Measurements from ENCODE around the gene NDUFS6. TPM values are rescaled to one million over a fixed set of nuclear protein-coding genes. Genes with fewer than 3 reads are reported as not detected.

Gene NDUFS6
- total RNA-seq, 1 donor from 2014 or later, result 37.6 TPM

DNA sequence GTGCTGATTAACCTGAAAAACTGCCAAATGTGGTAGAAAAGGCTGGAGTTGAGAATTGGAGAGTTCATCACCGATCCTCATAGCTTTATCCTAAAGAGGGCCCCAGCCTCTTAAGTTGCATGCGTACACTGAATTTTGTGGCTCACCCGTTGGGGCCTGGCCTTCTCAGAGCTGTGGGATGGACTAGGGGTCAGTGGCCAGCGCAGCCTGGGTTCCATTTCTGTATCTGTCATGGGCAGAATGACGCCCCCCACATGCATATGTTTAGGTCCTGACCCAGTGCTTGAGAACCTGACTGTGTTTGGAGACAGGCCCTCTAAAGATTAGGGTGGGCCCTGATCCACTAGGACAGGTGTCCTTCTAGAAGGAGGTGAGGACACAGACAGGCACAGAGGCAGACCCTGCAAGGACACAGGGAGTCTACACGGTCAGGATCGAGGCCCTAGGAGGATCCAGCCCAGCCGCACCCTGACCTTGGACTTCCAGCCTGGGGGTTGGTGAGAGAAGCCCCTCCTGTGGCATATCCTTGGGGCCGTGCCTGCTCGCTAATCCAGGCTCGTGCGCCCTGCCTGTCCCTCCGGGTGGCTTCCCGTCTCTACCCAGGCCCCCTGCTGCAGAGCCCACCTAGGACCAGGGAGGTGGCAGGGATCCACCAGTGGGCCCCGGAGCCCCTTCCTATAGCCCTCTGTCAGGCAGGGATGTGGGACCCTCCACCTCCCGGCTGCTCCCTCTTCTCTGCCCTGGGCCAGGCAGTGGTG lies 32.2 kb downstream of the NDUFS6 start:
- Histone ChIP-seq H4K20me1 (ENCODE audit: insufficient read depth, low read length) (no peaks in the 10 kb centered on the region), H3K36me3 (ENCODE audit: insufficient read depth, low read length) (no peaks in the 10 kb centered on the region), H3K4me3 (ENCODE audit: insufficient read depth, low read depth, low read length) (no peak overlapping the region), H2AFZ (ENCODE audit: low read depth, low read length) (no peak overlapping the region), H3K27me3 (ENCODE audit: insufficient read depth, low read length) (peaks cover 3% of the 10 kb centered on the region), H3K79me2 (ENCODE audit: insufficient read depth, low read length) (no peaks in the 10 kb centered on the region), H3K4me2 (ENCODE audit: low read length) (no peak overlapping the region), H3K9ac (ENCODE audit: low read length) (no peak overlapping the region), H3K4me1 (ENCODE audit: insufficient read depth, low read length) (no peaks in the 10 kb centered on the region), H3K9me3 (ENCODE audit: insufficient read depth, low read depth, low read length) (no peaks in the 10 kb centered on the region), H3K27ac (ENCODE audit: low read depth, low read length) (no peak overlapping the region)
- H3K9me3 Mint-ChIP-seq (ENCODE audit: unreplicated experiment), result peaks cover 1% of the 10 kb centered on the region
- peaks cover 1% of the 10 kb centered on the region for H3K4me1 Mint-ChIP-seq (ENCODE audit: low read depth, unreplicated experiment)
- H3K4me3 Mint-ChIP-seq (ENCODE audit: unreplicated experiment), result no peak overlapping the region
- peaks cover 5% of the 10 kb centered on the region for H3K36me3 Mint-ChIP-seq (ENCODE audit: low read depth, unreplicated experiment)
- DNase-seq (ENCODE audit: low read depth) (no peak), FAIRE-seq (no peak)
- H3K27me3 Mint-ChIP-seq (ENCODE audit: low read depth, unreplicated experiment), result peaks cover 39% of the 10 kb centered on the region
- H3K27ac Mint-ChIP-seq (ENCODE audit: unreplicated experiment), result no peak overlapping the region
- no peak for TF ChIP-seq EZH2 (IDR thresholded peaks at IDR 0.05; ENCODE audit: insufficient read depth, low read length)
- TF ChIP-seq, protein P1, sequence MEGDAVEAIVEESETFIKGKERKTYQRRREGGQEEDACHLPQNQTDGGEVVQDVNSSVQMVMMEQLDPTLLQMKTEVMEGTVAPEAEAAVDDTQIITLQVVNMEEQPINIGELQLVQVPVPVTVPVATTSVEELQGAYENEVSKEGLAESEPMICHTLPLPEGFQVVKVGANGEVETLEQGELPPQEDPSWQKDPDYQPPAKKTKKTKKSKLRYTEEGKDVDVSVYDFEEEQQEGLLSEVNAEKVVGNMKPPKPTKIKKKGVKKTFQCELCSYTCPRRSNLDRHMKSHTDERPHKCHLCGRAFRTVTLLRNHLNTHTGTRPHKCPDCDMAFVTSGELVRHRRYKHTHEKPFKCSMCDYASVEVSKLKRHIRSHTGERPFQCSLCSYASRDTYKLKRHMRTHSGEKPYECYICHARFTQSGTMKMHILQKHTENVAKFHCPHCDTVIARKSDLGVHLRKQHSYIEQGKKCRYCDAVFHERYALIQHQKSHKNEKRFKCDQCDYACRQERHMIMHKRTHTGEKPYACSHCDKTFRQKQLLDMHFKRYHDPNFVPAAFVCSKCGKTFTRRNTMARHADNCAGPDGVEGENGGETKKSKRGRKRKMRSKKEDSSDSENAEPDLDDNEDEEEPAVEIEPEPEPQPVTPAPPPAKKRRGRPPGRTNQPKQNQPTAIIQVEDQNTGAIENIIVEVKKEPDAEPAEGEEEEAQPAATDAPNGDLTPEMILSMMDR (IDR thresholded peaks at IDR 0.05; ENCODE audit: insufficient read depth, low read depth, low read length), result no peak

DNA sequence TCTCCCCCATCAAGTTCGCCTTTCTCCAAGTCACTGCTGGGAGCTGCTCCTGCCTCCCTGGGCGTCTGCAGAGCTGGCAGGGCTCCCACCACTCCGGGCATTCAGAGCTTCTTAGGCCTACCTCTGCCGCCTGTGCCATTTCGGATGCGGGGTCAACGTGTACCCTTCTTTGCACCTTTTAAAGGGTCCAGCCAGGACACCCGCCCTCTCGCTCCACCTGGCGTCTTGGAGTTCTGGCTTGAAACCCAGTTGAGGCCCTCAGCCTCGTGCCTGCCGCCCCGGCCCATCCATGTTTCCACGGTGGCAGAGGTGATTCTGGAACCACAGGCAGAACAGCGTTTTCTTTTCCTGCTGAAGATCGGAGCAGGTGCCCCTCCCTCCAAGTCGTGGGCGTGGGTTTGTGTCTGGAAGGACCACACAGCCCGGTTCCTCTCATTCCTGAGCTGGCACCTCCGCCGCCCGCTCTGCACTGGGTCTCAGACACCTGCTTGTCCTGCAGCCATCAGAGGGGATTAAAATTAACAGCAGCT lies 32.9 kb downstream of the NDUFS6 start:
- H3K4me2 ChIP-seq (ENCODE audit: low read length), result no peak overlapping the region
- no peaks in the 10 kb centered on the region for H3K79me2 ChIP-seq (ENCODE audit: insufficient read depth, low read length)
- Mint-ChIP-seq H3K27me3 (ENCODE audit: low read depth, unreplicated experiment) (peaks cover 45% of the 10 kb centered on the region), H3K9me3 (ENCODE audit: unreplicated experiment) (peaks cover 1% of the 10 kb centered on the region), H3K4me3 (ENCODE audit: unreplicated experiment) (no peak overlapping the region), H3K36me3 (ENCODE audit: low read depth, unreplicated experiment) (peaks cover 4% of the 10 kb centered on the region), H3K4me1 (ENCODE audit: low read depth, unreplicated experiment) (peaks cover 1% of the 10 kb centered on the region), H3K27ac (ENCODE audit: unreplicated experiment) (no peak overlapping the region)
- peaks cover 3% of the 10 kb centered on the region for H3K27me3 ChIP-seq (ENCODE audit: insufficient read depth, low read length)
- no peak overlapping the region for H3K27ac ChIP-seq (ENCODE audit: low read depth, low read length)
- H3K4me3 ChIP-seq (ENCODE audit: insufficient read depth, low read depth, low read length), result no peak overlapping the region
- TF ChIP-seq, protein P1 (IDR thresholded peaks at IDR 0.05; ENCODE audit: insufficient read depth, low read depth, low read length), result no peak
- TF ChIP-seq EZH2 (IDR thresholded peaks at IDR 0.05; ENCODE audit: insufficient read depth, low read length), result no peak
- no peaks in the 10 kb centered on the region for H4K20me1 ChIP-seq (ENCODE audit: insufficient read depth, low read length)
- FAIRE-seq (no peak), DNase-seq (ENCODE audit: low read depth) (no peak)
- H3K4me1 ChIP-seq (ENCODE audit: insufficient read depth, low read length), result no peaks in the 10 kb centered on the region
- no peaks in the 10 kb centered on the region for H3K9me3 ChIP-seq (ENCODE audit: insufficient read depth, low read depth, low read length)
- H3K9ac ChIP-seq (ENCODE audit: low read length), result no peak overlapping the region
- no peaks in the 10 kb centered on the region for H3K36me3 ChIP-seq (ENCODE audit: insufficient read depth, low read length)
- no peak overlapping the region for H2AFZ ChIP-seq (ENCODE audit: low read depth, low read length)

Measured in astrocyte (in vitro differentiated cells and primary cell).